Iris pigment epithelial cell (primary cell): Measurements from ENCODE around the gene TNFRSF21.
"Not testable (repeated sequence)": the region's sequence is repeated elsewhere in the genome, so short reads cannot be mapped to it uniquely, and the experiment has no call there.

Experiments used
- DNase-seq: peaks from one replicate; pipeline ENCODE4 v3.0.0-alpha.2; 2011; ENCODE audit warnings: low read depth

The TNFRSF21 gene

GRCh38 chr6:47252633-47253032, 57.1 kb downstream of the TNFRSF21 start:
- no peak for DNase-seq

GRCh38 chr6:47251396-47251795, 58.3 kb downstream of the TNFRSF21 start:
- DNase-seq: no peak

GRCh38 chr6:47250302-47250701, 59.4 kb downstream of the TNFRSF21 start:
- no peak for DNase-seq

GRCh38 chr6:47248446-47248845, 61.3 kb downstream of the TNFRSF21 start:
- no peak for DNase-seq

GRCh38 chr6:47247227-47247797, 62.4 kb downstream of the TNFRSF21 start:
- peak; percentile 32 for DNase-seq

- no peak for DNase-seq
Observed at GRCh38 chr6:47246551-47246950, 63.2 kb downstream of the TNFRSF21 start.

- DNase-seq: no peak
Observed at GRCh38 chr6:47245745-47246371, 63.8 kb downstream of the TNFRSF21 start.

- DNase-seq: peak; percentile 97
Observed at GRCh38 chr6:47242483-47243386, 67.0 kb downstream of the TNFRSF21 start.

- no peak for DNase-seq
Observed at GRCh38 chr6:47241742-47242482, 67.8 kb downstream of the TNFRSF21 start.

- no peak for DNase-seq
Observed at GRCh38 chr6:47240277-47240890, 69.3 kb downstream of the TNFRSF21 start.

- no peak for DNase-seq
Observed at GRCh38 chr6:47239546-47239945, 70.2 kb downstream of the TNFRSF21 start.

GRCh38 chr6:47238456-47238995, 71.2 kb downstream of the TNFRSF21 start:
- peak; percentile 27 for DNase-seq

GRCh38 chr6:47237196-47237595, 72.5 kb downstream of the TNFRSF21 start:
- DNase-seq: no peak

- DNase-seq: no peak
Observed at GRCh38 chr6:47235964-47236760, 73.5 kb downstream of the TNFRSF21 start.

GRCh38 chr6:47235421-47235820, 74.3 kb downstream of the TNFRSF21 start:
- DNase-seq: no peak

GRCh38 chr6:47234266-47234933, 75.3 kb downstream of the TNFRSF21 start:
- DNase-seq: no peak

- no peak for DNase-seq
Observed at GRCh38 chr6:47231151-47231550, 78.6 kb downstream of the TNFRSF21 start.

- DNase-seq: no peak
Observed at GRCh38 chr6:47230579-47230978, 79.1 kb downstream of the TNFRSF21 start.

- no peak for DNase-seq
Observed at GRCh38 chr6:47229255-47229654, 80.5 kb downstream of the TNFRSF21 start.

- DNase-seq: not testable (repeated sequence)
Observed at GRCh38 chr6:47228093-47228492, 81.6 kb downstream of the TNFRSF21 start.
